ENCODE data around the gene ZFHX3. TPM values are rescaled to one million over a fixed set of nuclear protein-coding genes. Genes with fewer than 3 reads are reported as not detected.

ZFHX3 gene
- total and polyA plus RNA-seq, 8 donors: 2.5 to 17.6 (median 9.9) TPM

GRCh38 chr16:72910381-72910780, 137.5 kb downstream of the ZFHX3 start:
- Histone ChIP-seq H3K36me3 (no peaks in the 10 kb centered on the region), H3K9me3 (no peaks in the 10 kb centered on the region), H3K4me3 (no peak overlapping the region), H3K27me3 (no peaks in the 10 kb centered on the region), H3K27ac (no peak overlapping the region), H3K4me1 (peaks cover 6 to 9% (median 9%) of the 10 kb centered on the region in 3 donors)
- no peak for FAIRE-seq
- no peak for DNase-seq
- intact Hi-C loops (cut with DNase I): no loop called here
- 86 to 92% methylated on average over 4 of the region's 4 CpGs for WGBS, 2 donors
- no peak for ATAC-seq
- no peak for TF ChIP-seq CTCF (IDR thresholded peaks at IDR 0.05)

GRCh38 chr16:72909196-72909595, 138.7 kb downstream of the ZFHX3 start:
- no peak for ATAC-seq
- no peak for DNase-seq
- Histone ChIP-seq H3K4me1 (peaks cover 0 to 5% (median 4%) of the 10 kb centered on the region in 3 donors), H3K27me3 (no peaks in the 10 kb centered on the region), H3K27ac (no peak overlapping the region), H3K4me3 (no peak overlapping the region), H3K36me3 (no peaks in the 10 kb centered on the region), H3K9me3 (no peaks in the 10 kb centered on the region)
- no peak for TF ChIP-seq CTCF (IDR thresholded peaks at IDR 0.05)
- WGBS, 2 donors: 95 to 97% methylated on average over 6 of the region's 6 CpGs
- FAIRE-seq: no peak
- intact Hi-C loops (cut with DNase I): no loop called here

- DNase-seq: no peak
- peaks cover 0 to under 1% (median 0%) of the 10 kb centered on the region in 3 donors for H3K4me1 ChIP-seq
- intact Hi-C loops (cut with DNase I): no loop called here
- no peak overlapping the region for H3K4me3 ChIP-seq
- H3K27me3 ChIP-seq: no peaks in the 10 kb centered on the region
- no peaks in the 10 kb centered on the region for H3K9me3 ChIP-seq
- no peak overlapping the region for H3K27ac ChIP-seq
- peak in 3 of 4 donors; percentile 29 to 48 (median 31) for ATAC-seq
- no peaks in the 10 kb centered on the region for H3K36me3 ChIP-seq
- FAIRE-seq: no peak
- 91 to 92% methylated on average over 19 of the region's 19 CpGs for WGBS, 2 donors
- no peak for TF ChIP-seq CTCF (IDR thresholded peaks at IDR 0.05)
These were observed 139.4 kb downstream of the ZFHX3 start for GRCh38 chr16:72908362-72909167.

GRCh38 chr16:72905581-72905980, 142.3 kb downstream of the ZFHX3 start:
- Histone ChIP-seq H3K4me1 (no peaks in the 10 kb centered on the region), H3K36me3 (no peaks in the 10 kb centered on the region), H3K27ac (no peak overlapping the region), H3K27me3 (no peaks in the 10 kb centered on the region), H3K9me3 (no peaks in the 10 kb centered on the region), H3K4me3 (no peak overlapping the region)
- intact Hi-C loops (cut with DNase I): no loop called here
- FAIRE-seq: no peak
- no peak for ATAC-seq
- WGBS, 2 donors: 88 to 90% methylated on average over 4 of the region's 4 CpGs
- TF ChIP-seq CTCF (IDR thresholded peaks at IDR 0.05): no peak
- no peak for DNase-seq

GRCh38 chr16:72903176-72903575, 144.8 kb downstream of the ZFHX3 start:
- no peak for FAIRE-seq
- H3K27me3 ChIP-seq: no peaks in the 10 kb centered on the region
- no peak overlapping the region for H3K4me3 ChIP-seq
- no peak for DNase-seq
- TF ChIP-seq CTCF (IDR thresholded peaks at IDR 0.05): no peak
- no peak for ATAC-seq
- H3K36me3 ChIP-seq: no peaks in the 10 kb centered on the region
- H3K4me1 ChIP-seq: no peaks in the 10 kb centered on the region
- WGBS, 2 donors: 77 to 78% methylated on average over 6 of the region's 6 CpGs
- intact Hi-C loops (cut with DNase I): no loop called here
- no peaks in the 10 kb centered on the region for H3K9me3 ChIP-seq
- no peak overlapping the region for H3K27ac ChIP-seq
